Measurements from ENCODE around the gene GSDME.

GRCh38 chr7:24781106-24781505 is 23.8 kb upstream of the GSDME start:
- no peak for TF ChIP-seq CTCF (IDR thresholded peaks at IDR 0.05)
- TF ChIP-seq ZFX (IDR thresholded peaks at IDR 0.05; ENCODE audit: borderline replicate concordance) = no peak
